B cell (primary cell): ENCODE data around the gene FHIT. TPM values are rescaled to one million over a fixed set of nuclear protein-coding genes. Genes with fewer than 3 reads are reported as not detected.

Source experiments
- ATAC-seq: fragments of 200-7000 bp; cut with Tn5 transposase; one replicate; pipeline ENCODE4 v1.10.0; 2021; ENCODE audit warnings: low read depth, mild to moderate bottlenecking, moderate number of reproducible peaks, moderate library complexity
- CTCF ChIA-PET: fragments of 350-600 bp; sonication (Branson Sonifier 250); formaldehyde crosslinking; loops from one replicate; lab custom pipeline; 2021; ENCODE audit warnings: antibody characterized with exemption, inconsistent platforms; lab: Charles Lee
- POLR2A ChIA-PET: fragments of 350-600 bp; sonication (Branson Sonifier 250); formaldehyde crosslinking; loops from one replicate; lab custom pipeline; 2021; ENCODE audit warnings: antibody characterized with exemption; lab: Charles Lee
- DNase-seq: peaks from one replicate; pipeline ENCODE4 v3.0.0; 2013
- H2AFZ ChIP-seq: 2 replicates; pipeline ENCODE4 v1.6.1; 2012; ENCODE audit warnings: mild to moderate bottlenecking, low read depth, low read length; ENCODE audit not compliant: insufficient read depth, poor library complexity, severe bottlenecking
- H3K27ac ChIP-seq, 2 donors: 1 replicate in 1 of 2; 2 replicates in 1 of 2; pipeline ENCODE4 v1.5.1; 2012 to 2013; ENCODE audit warnings: low read length in 2 of 2, mild to moderate bottlenecking in 2 of 2, moderate library complexity in 1 of 2
- H3K27me3 ChIP-seq, 4 experiments: fragments of 200-600 bp in 1 of 4; sonication (generic) in 1 of 4; replicated peaks in 1 of 4; 1 replicate in 2 of 4; 2 replicates in 2 of 4; pipeline versions ENCODE4 v1.6.1 to v1.7.0; 2013 to 2016; ENCODE audit warnings: low read length in 3 of 4, mild to moderate bottlenecking in 2 of 4, mixed read lengths in 1 of 4, moderate library complexity in 1 of 4; ENCODE audit not compliant: insufficient read depth in 4 of 4, control insufficient read depth in 3 of 4; ENCODE audit errors: control extremely low read depth in 1 of 4
- H3K36me3 ChIP-seq, 2 experiments: replicated peaks in 1 of 2; 1 replicate in 1 of 2; 2 replicates in 1 of 2; pipeline versions ENCODE4 v1.6.1 to v1.7.1; 2013; ENCODE audit warnings: low read length in 1 of 2; ENCODE audit not compliant: insufficient read depth in 2 of 2, control insufficient read depth in 1 of 2; ENCODE audit errors: control extremely low read depth in 1 of 2, extremely low read depth in 1 of 2
- H3K4me1 ChIP-seq, 2 donors: fragments of 200-600 bp in 1 of 2; sonication (generic) in 1 of 2; 1 replicate in 1 of 2; 2 replicates in 1 of 2; pipeline versions ENCODE4 v1.5.1 to v1.6.1; 2013 to 2017; ENCODE audit warnings: low read length in 2 of 2; ENCODE audit not compliant: control insufficient read depth in 2 of 2, insufficient read depth in 2 of 2
- H3K4me2 ChIP-seq: replicated peaks from 2 replicates; pipeline ENCODE3; 2012; ENCODE audit warnings: mild to moderate bottlenecking, low read depth, low read length; ENCODE audit not compliant: poor library complexity, severe bottlenecking
- H3K4me3 ChIP-seq, 5 experiments: fragments of 200-600 bp in 1 of 5; sonication (generic) in 1 of 5; 1 replicate in 3 of 5; 2 replicates in 2 of 5; pipeline versions ENCODE4 v1.5.1 to v1.7.0; 2011 to 2016; ENCODE audit warnings: low read length in 4 of 5, mild to moderate bottlenecking in 4 of 5, low read depth in 2 of 5, control low read depth in 1 of 5, moderate library complexity in 1 of 5; ENCODE audit not compliant: insufficient read depth in 1 of 5; ENCODE audit errors: control extremely low read depth in 1 of 5, extremely low read depth in 1 of 5
- H3K79me2 ChIP-seq: fragments of 200-600 bp; sonication (generic); one replicate; pipeline ENCODE4 v1.6.0; 2016; ENCODE audit warnings: low read length; ENCODE audit not compliant: control insufficient read depth, insufficient read depth
- H3K9ac ChIP-seq: fragments of 200-600 bp; sonication (generic); 2 replicates; pipeline ENCODE4 v1.6.1; 2017; ENCODE audit warnings: mild to moderate bottlenecking, low read length, moderate library complexity
- H3K9me3 ChIP-seq, 3 donors: one replicate each; pipeline versions ENCODE4 v1.6.1 to v1.7.1; 2013; ENCODE audit warnings: low read length in 2 of 3; ENCODE audit not compliant: control insufficient read depth in 2 of 3, insufficient read depth in 1 of 3; ENCODE audit errors: control extremely low read depth in 1 of 3
- H4K20me1 ChIP-seq: 2 replicates; pipeline ENCODE4 v1.6.0; 2012; ENCODE audit warnings: mild to moderate bottlenecking, low read length; ENCODE audit not compliant: insufficient read depth, control insufficient read depth, poor library complexity, severe bottlenecking
- H3K27ac Mint-ChIP-seq: one replicate; pipeline ENCODE4 v1.8.0; 2021; ENCODE audit warnings: mixed read lengths
- H3K27me3 Mint-ChIP-seq: one replicate; pipeline ENCODE4 v1.8.0; 2021; ENCODE audit warnings: mixed read lengths
- H3K4me1 Mint-ChIP-seq: one replicate; pipeline ENCODE4 v1.8.0; 2021; ENCODE audit warnings: mixed read lengths
- H3K4me3 Mint-ChIP-seq: one replicate; pipeline ENCODE4 v1.8.0; 2021; ENCODE audit warnings: mixed read lengths
- H3K9me3 Mint-ChIP-seq: one replicate; pipeline ENCODE4 v1.8.0; 2022; ENCODE audit warnings: mixed read lengths; ENCODE audit not compliant: insufficient read depth
- CTCF ChIP-seq: fragments of 200-600 bp; IDR thresholded peaks from one replicate; pipeline ENCODE4 v1.8.0; 2022; ENCODE audit warnings: antibody characterized with exemption, mild to moderate bottlenecking
- EZH2 ChIP-seq: IDR thresholded peaks from 2 replicates; pipeline ENCODE4 v1.6.1; 2012; ENCODE audit warnings: borderline replicate concordance, low read depth, mild to moderate bottlenecking, moderate library complexity, low read length; ENCODE audit not compliant: insufficient read depth, poor library complexity, severe bottlenecking
- WGBS: methylation state at CpG from one replicate; pipeline ENCODE4 v1.1.5; 2013; ENCODE audit warnings: missing lambda C conversion rate; ENCODE audit not compliant: insufficient coverage; 5-methylcytosine and 5-hydroxymethylcytosine counted together
- intact Hi-C: fragments of 100-400 bp; cut with micrococcal nuclease; formaldehyde crosslinking; loops from one replicate; pipeline ENCODE4 v1.10.0; 2022
- polyA plus RNA-seq: library from polyadenylated mRNA; depleted of rRNA; stranded (reverse); fragments of >200 nt; gene quantifications from 2 replicates; pipeline ENCODE4 v1.2.3, GENCODE V29; 2012
- total RNA-seq, 2 donors: library from RNA; stranded (reverse); fragments of 120-200 nt in 1 of 2; gene quantifications; 1 replicate in 1 of 2; 2 replicates in 1 of 2; pipeline versions ENCODE4 v1.2.3 to v1.2.4, GENCODE V29; 2013 to 2022

The FHIT gene
- total and polyA plus RNA-seq, 2 donors (not counting 1 experiment from before 2014, with no cell fraction given) = 1.7 to 7.8 TPM

GRCh38 chr3:61057464-61057863 lies 193.8 kb downstream of the FHIT start:
- Histone ChIP-seq H3K9me3 (no peaks in the 10 kb centered on the region), H4K20me1 (no peaks in the 10 kb centered on the region), H3K4me3 (no peak overlapping the region), H3K9ac (no peak overlapping the region), H2AFZ (no peak overlapping the region), H3K4me2 (no peak overlapping the region), H3K36me3 (no peaks in the 10 kb centered on the region), H3K79me2 (no peaks in the 10 kb centered on the region), H3K27me3 (no peaks in the 10 kb centered on the region), H3K27ac (no peak overlapping the region), H3K4me1 (no peaks in the 10 kb centered on the region)
- no peak for DNase-seq
- no peak overlapping the region for H3K4me3 Mint-ChIP-seq
- no peaks in the 10 kb centered on the region for H3K4me1 Mint-ChIP-seq
- TF ChIP-seq EZH2 = no peak
- TF ChIP-seq CTCF = no peak
- WGBS = no CpG with 5 or more reads among the region's 4 CpGs
- intact Hi-C loops = no loop called here
- ATAC-seq = no peak
- H3K27me3 Mint-ChIP-seq = no peaks in the 10 kb centered on the region
- no peak overlapping the region for H3K27ac Mint-ChIP-seq
- CTCF ChIA-PET = no interaction called here
- no peaks in the 10 kb centered on the region for H3K9me3 Mint-ChIP-seq
- POLR2A ChIA-PET = no interaction called here

GRCh38 chr3:61055447-61055846 lies 195.8 kb downstream of the FHIT start:
- WGBS = no CpG with 5 or more reads among the region's 1 CpG
- Histone ChIP-seq H3K4me2 (no peak overlapping the region), H3K27me3 (no peaks in the 10 kb centered on the region), H4K20me1 (no peaks in the 10 kb centered on the region), H3K27ac (no peak overlapping the region), H3K36me3 (no peaks in the 10 kb centered on the region), H3K79me2 (no peaks in the 10 kb centered on the region), H2AFZ (no peak overlapping the region), H3K9me3 (no peaks in the 10 kb centered on the region), H3K4me1 (no peaks in the 10 kb centered on the region), H3K4me3 (no peak overlapping the region), H3K9ac (no peak overlapping the region)
- DNase-seq = no peak
- POLR2A ChIA-PET = no interaction called here
- intact Hi-C loops = no loop called here
- no peaks in the 10 kb centered on the region for H3K9me3 Mint-ChIP-seq
- no peak overlapping the region for H3K4me3 Mint-ChIP-seq
- H3K27ac Mint-ChIP-seq = no peak overlapping the region
- TF ChIP-seq CTCF = no peak
- TF ChIP-seq EZH2 = no peak
- no peaks in the 10 kb centered on the region for H3K4me1 Mint-ChIP-seq
- no peak for ATAC-seq
- CTCF ChIA-PET = interaction anchor here (0.7 kb wide), 1 partner anchor 9 kb away, joined by 3 read pairs; no protein-coding TSS in a partner anchor
- H3K27me3 Mint-ChIP-seq = no peaks in the 10 kb centered on the region
